Small intestine (tissue), 7 donors: ENCODE results near the gene RALY. TPM values are rescaled to one million over a fixed set of nuclear protein-coding genes. Genes with fewer than 3 reads are reported as not detected.
A peak's percentile ranks its signal among the peaks of the same experiment; 100 is the strongest.

ENCODE experiments used
- DNase-seq, 2 donors: peaks; one replicate each; pipeline versions ENCODE4 v3.0.0 to v3.0.0-alpha.2; 2013
- FAIRE-seq: peaks from 2 replicates; lab custom pipeline; 2012; peaks lifted over from hg19 to GRCh38; lab: Jason Lieb, UNC
- H3K27ac ChIP-seq, 3 donors: one replicate each; pipeline ENCODE4 v1.5.1; 2013; ENCODE audit warnings: low read length in 2 of 3, mild to moderate bottlenecking in 2 of 3, control low read depth in 1 of 3, inconsistent platforms in 1 of 3, low read depth in 1 of 3, moderate library complexity in 1 of 3
- H3K27me3 ChIP-seq, 3 donors: one replicate each; pipeline ENCODE4 v1.6.1; 2013; ENCODE audit warnings: low read length in 3 of 3, inconsistent platforms in 1 of 3; ENCODE audit not compliant: control insufficient read depth in 3 of 3, insufficient read depth in 3 of 3
- H3K36me3 ChIP-seq, 3 donors: one replicate each; pipeline ENCODE4 v1.6.1; 2013; ENCODE audit warnings: low read length in 3 of 3, inconsistent platforms in 1 of 3, low read depth in 1 of 3, mild to moderate bottlenecking in 1 of 3, moderate library complexity in 1 of 3; ENCODE audit not compliant: control insufficient read depth in 3 of 3, insufficient read depth in 2 of 3
- H3K4me1 ChIP-seq, 3 donors: one replicate each; pipeline ENCODE4 v1.6.1; 2013; ENCODE audit warnings: low read length in 2 of 3, inconsistent platforms in 1 of 3, low read depth in 1 of 3, mild to moderate bottlenecking in 1 of 3, moderate library complexity in 1 of 3; ENCODE audit not compliant: control insufficient read depth in 3 of 3, insufficient read depth in 2 of 3
- H3K4me3 ChIP-seq, 3 donors: one replicate each; pipeline ENCODE4 v1.5.1; 2013; ENCODE audit warnings: low read length in 3 of 3, control low read depth in 1 of 3, inconsistent platforms in 1 of 3, low read depth in 1 of 3, mild to moderate bottlenecking in 1 of 3, moderate library complexity in 1 of 3
- H3K9me3 ChIP-seq, 2 donors: one replicate each; pipeline ENCODE4 v1.6.1; 2013; ENCODE audit warnings: low read depth in 1 of 2, low read length in 1 of 2; ENCODE audit not compliant: control insufficient read depth in 2 of 2, insufficient read depth in 1 of 2
- WGBS, 3 donors: extraction: QIAGEN DNeasy Blood & Tissue Kit; methylation state at CpG; one replicate each; pipeline ENCODE4 v1.1.7; 2013; 5-methylcytosine and 5-hydroxymethylcytosine counted together
- polyA plus RNA-seq, 4 donors: library from polyadenylated mRNA; stranded (reverse) in 3 of 4; unstranded in 1 of 4; fragments of 200-250 nt in 3 of 4; fragments of 120-200 nt in 1 of 4; gene quantifications; one replicate each; pipeline versions ENCODE4 v1.2.1 to v1.2.3, GENCODE V29; 2013
- donor health status: healthy with polysubstance abuse.
- donor health status: control.
- donor health status: control.
- donor health status: Bipolar disorder and iron deficiency.
- donor health status: healthy.

The RALY gene
- polyA plus RNA-seq, 4 donors, result 108 to 166 (median 145) TPM

GRCh38 chr20:34105978-34106675 lies 112.4 kb downstream of the RALY start:
- no peak for FAIRE-seq

GRCh38 chr20:34108616-34109174 lies 115.0 kb downstream of the RALY start:
- Histone ChIP-seq H3K27me3 (no peaks in the 10 kb centered on the region), H3K9me3 (no peaks in the 10 kb centered on the region), H3K36me3 (peaks cover 4 to 25% (median 13%) of the 10 kb centered on the region in 3 donors), H3K4me3 (no peak overlapping the region), H3K27ac (no peak overlapping the region), H3K4me1 (peaks cover 4 to 7% (median 6%) of the 10 kb centered on the region in 3 donors)
- 74 to 75% (median 74%) methylated on average over 4 of the region's 4 CpGs for WGBS, 3 donors
- no peak for DNase-seq
- FAIRE-seq, result no peak

More at GRCh38 chr20:34105978-34106675, 112.4 kb downstream of the RALY start:
- Histone ChIP-seq H3K4me1 (peaks cover 4 to 7% (median 6%) of the 10 kb centered on the region in 3 donors), H3K36me3 (peaks cover 14 to 35% (median 21%) of the 10 kb centered on the region in 3 donors), H3K4me3 (no peak overlapping the region), H3K9me3 (no peaks in the 10 kb centered on the region), H3K27ac (no peak overlapping the region), H3K27me3 (no peaks in the 10 kb centered on the region)
- WGBS, 3 donors, result 90 to 96% (median 95%) methylated on average over 3 of the region's 3 CpGs
- DNase-seq, result no peak

GRCh38 chr20:34109442-34109841 lies 115.7 kb downstream of the RALY start:
- H3K36me3 ChIP-seq, result peaks cover 2 to 20% (median 7%) of the 10 kb centered on the region in 3 donors
- no peak for DNase-seq
- no peaks in the 10 kb centered on the region for H3K27me3 ChIP-seq
- FAIRE-seq, result no peak
- H3K4me3 ChIP-seq, result no peak overlapping the region
- H3K27ac ChIP-seq, result no peak overlapping the region
- H3K9me3 ChIP-seq, result no peaks in the 10 kb centered on the region
- WGBS, 3 donors, result 85 to 86% (median 86%) methylated on average over 6 of the region's 6 CpGs
- peaks cover 4 to 7% (median 6%) of the 10 kb centered on the region in 3 donors for H3K4me1 ChIP-seq

GRCh38 chr20:34110025-34110744 lies 116.5 kb downstream of the RALY start:
- peak overlapping the region in 2 of 3 donors; percentile 18 to 95 for H3K27ac ChIP-seq
- peaks cover 1 to 17% (median 2%) of the 10 kb centered on the region in 3 donors for H3K36me3 ChIP-seq
- H3K4me3 ChIP-seq, result peak overlapping the region in 2 of 3 donors; percentile 77 to 98
- H3K27me3 ChIP-seq, result no peaks in the 10 kb centered on the region
- H3K4me1 ChIP-seq, result peaks cover 4 to 7% (median 6%) of the 10 kb centered on the region in 3 donors
- DNase-seq, result no peak
- WGBS, 3 donors, result 57 to 73% (median 69%) methylated on average over 10 of the region's 10 CpGs
- H3K9me3 ChIP-seq, result no peaks in the 10 kb centered on the region
- FAIRE-seq, result no peak

GRCh38 chr20:34110745-34111641 lies 117.3 kb downstream of the RALY start:
- peak overlapping the region; percentile 90 to 96 (median 95) for H3K27ac ChIP-seq
- FAIRE-seq (no peak), DNase-seq (peak; percentile 48 to 76)
- H3K27me3 ChIP-seq, result no peaks in the 10 kb centered on the region
- H3K36me3 ChIP-seq, result peaks cover 0 to 14% (median 2%) of the 10 kb centered on the region in 3 donors
- H3K9me3 ChIP-seq, result no peaks in the 10 kb centered on the region
- H3K4me3 ChIP-seq, result peak overlapping the region; percentile 59 to 98 (median 77)
- peaks cover 4 to 7% (median 6%) of the 10 kb centered on the region in 3 donors for H3K4me1 ChIP-seq
- WGBS, 3 donors, result 0 to 1% (median 1%) methylated on average over 22 of the region's 22 CpGs

- peaks cover 4 to 7% (median 6%) of the 10 kb centered on the region in 3 donors for H3K4me1 ChIP-seq
- H3K36me3 ChIP-seq, result peaks cover 0 to 10% (median 2%) of the 10 kb centered on the region in 3 donors
- 0 to 1% (median 0%) methylated on average over 77 to 81 of the region's 81 CpGs for WGBS, 3 donors
- FAIRE-seq (no peak), DNase-seq (peak; percentile 99 to 100)
- H3K4me3 ChIP-seq, result peak within 1 kb of the TSS; percentile 59 to 98 (median 77)
- H3K27me3 ChIP-seq, result no peaks in the 10 kb centered on the region
- H3K27ac ChIP-seq, result peak within 1 kb of the TSS; percentile 90 to 96 (median 95)
- no peaks in the 10 kb centered on the region for H3K9me3 ChIP-seq
These were observed 118.2 kb downstream of the RALY start, which contains the start of gene EIF2S2 for GRCh38 chr20:34111702-34112599. EIF2S2 (minus strand) TSS chr20:34112243; CDS start chr20:34112110, 133 bp downstream.

- no peak for FAIRE-seq
- Histone ChIP-seq H3K27ac (peak overlapping the region; percentile 58 to 96 (median 92)), H3K27me3 (no peaks in the 10 kb centered on the region), H3K4me3 (peak overlapping the region; percentile 36 to 98 (median 49)), H3K36me3 (peaks cover 0 to 10% (median 0%) of the 10 kb centered on the region in 3 donors), H3K9me3 (no peaks in the 10 kb centered on the region), H3K4me1 (peaks cover 4 to 7% (median 6%) of the 10 kb centered on the region in 3 donors)
- peak in 1 of 2 donors; percentile 45 for DNase-seq
- 1 to 2% (median 1%) methylated on average over 18 of the region's 18 CpGs for WGBS, 3 donors
These were observed 118.9 kb downstream of the RALY start for GRCh38 chr20:34112600-34113101.
